Activated naive CD4-positive, alpha-beta T cell treated with anti-CD3 and anti-CD28 coated beads, Interleukin-2, amount 50 U/mL, for 24 hours (primary cell): Measurements from ENCODE around the gene CD109.

ENCODE experiments used
- H3K27ac Mint-ChIP-seq: one replicate; pipeline ENCODE4 v1.8.0; 2021; ENCODE audit warnings: mild to moderate bottlenecking, mixed read lengths
- H3K27me3 Mint-ChIP-seq: one replicate; pipeline ENCODE4 v1.8.0; 2021; ENCODE audit warnings: mixed read lengths
- H3K36me3 Mint-ChIP-seq: one replicate; pipeline ENCODE4 v1.8.0; 2021; ENCODE audit warnings: mixed read lengths
- H3K4me1 Mint-ChIP-seq: one replicate; pipeline ENCODE4 v1.8.0; 2021; ENCODE audit warnings: mixed read lengths
- H3K4me3 Mint-ChIP-seq: one replicate; pipeline ENCODE4 v1.8.0; 2021; ENCODE audit warnings: mild to moderate bottlenecking, mixed read lengths
- H3K9me3 Mint-ChIP-seq: one replicate; pipeline ENCODE4 v1.8.0; 2021; ENCODE audit warnings: mixed read lengths

Gene CD109

GRCh38 chr6:73695619-73696421 is at the start of gene CD109:
CD109 (plus strand) TSS chr6:73696203; CDS start chr6:73696216, 13 bp downstream.
- H3K9me3 Mint-ChIP-seq, result peaks cover 7% of the 10 kb centered on the region
- peak within 1 kb of the TSS; percentile 92 for H3K4me3 Mint-ChIP-seq
- peak within 1 kb of the TSS; percentile 98 for H3K27ac Mint-ChIP-seq
- peaks cover 36% of the 10 kb centered on the region for H3K4me1 Mint-ChIP-seq
- peaks cover 17% of the 10 kb centered on the region for H3K27me3 Mint-ChIP-seq
- peaks cover 9% of the 10 kb centered on the region for H3K36me3 Mint-ChIP-seq

DNA sequence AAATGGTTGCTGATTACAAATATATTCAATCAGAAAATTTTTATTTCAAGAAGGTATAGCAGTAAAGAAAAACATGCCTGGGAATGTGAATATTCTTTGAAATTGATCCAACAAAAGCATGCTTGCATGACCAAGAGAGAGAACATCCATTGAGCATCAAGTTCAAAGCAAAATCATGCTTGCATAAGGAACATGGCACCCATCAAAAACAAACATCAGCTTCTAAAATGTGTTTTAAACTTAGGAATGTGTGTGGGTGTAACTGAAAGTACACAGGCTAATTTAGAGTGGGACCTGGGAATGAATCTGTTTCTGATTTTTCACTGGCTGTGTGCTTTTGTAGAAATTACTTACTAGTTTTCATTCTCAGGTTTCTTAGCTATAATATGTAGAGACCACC is 47.8 kb upstream of the CD109 start:
- peaks cover 4% of the 10 kb centered on the region for H3K36me3 Mint-ChIP-seq
- no peak overlapping the region for H3K4me3 Mint-ChIP-seq
- no peaks in the 10 kb centered on the region for H3K9me3 Mint-ChIP-seq
- H3K4me1 Mint-ChIP-seq, result peaks cover 35% of the 10 kb centered on the region
- H3K27ac Mint-ChIP-seq, result no peak overlapping the region
- no peaks in the 10 kb centered on the region for H3K27me3 Mint-ChIP-seq

GRCh38 chr6:73649783-73650182 is 46.2 kb upstream of the CD109 start:
- peaks cover 4% of the 10 kb centered on the region for H3K36me3 Mint-ChIP-seq
- H3K27me3 Mint-ChIP-seq, result no peaks in the 10 kb centered on the region
- H3K27ac Mint-ChIP-seq, result no peak overlapping the region
- H3K4me3 Mint-ChIP-seq, result no peak overlapping the region
- no peaks in the 10 kb centered on the region for H3K9me3 Mint-ChIP-seq
- H3K4me1 Mint-ChIP-seq, result peaks cover 42% of the 10 kb centered on the region

- Mint-ChIP-seq H3K36me3 (peaks cover 4% of the 10 kb centered on the region), H3K27me3 (no peaks in the 10 kb centered on the region), H3K4me1 (peaks cover 43% of the 10 kb centered on the region), H3K9me3 (no peaks in the 10 kb centered on the region), H3K4me3 (peak overlapping the region; percentile 97), H3K27ac (peak overlapping the region; percentile 91)
Observed at GRCh38 chr6:73652637-73653570, 43.1 kb upstream of the CD109 start.

DNA sequence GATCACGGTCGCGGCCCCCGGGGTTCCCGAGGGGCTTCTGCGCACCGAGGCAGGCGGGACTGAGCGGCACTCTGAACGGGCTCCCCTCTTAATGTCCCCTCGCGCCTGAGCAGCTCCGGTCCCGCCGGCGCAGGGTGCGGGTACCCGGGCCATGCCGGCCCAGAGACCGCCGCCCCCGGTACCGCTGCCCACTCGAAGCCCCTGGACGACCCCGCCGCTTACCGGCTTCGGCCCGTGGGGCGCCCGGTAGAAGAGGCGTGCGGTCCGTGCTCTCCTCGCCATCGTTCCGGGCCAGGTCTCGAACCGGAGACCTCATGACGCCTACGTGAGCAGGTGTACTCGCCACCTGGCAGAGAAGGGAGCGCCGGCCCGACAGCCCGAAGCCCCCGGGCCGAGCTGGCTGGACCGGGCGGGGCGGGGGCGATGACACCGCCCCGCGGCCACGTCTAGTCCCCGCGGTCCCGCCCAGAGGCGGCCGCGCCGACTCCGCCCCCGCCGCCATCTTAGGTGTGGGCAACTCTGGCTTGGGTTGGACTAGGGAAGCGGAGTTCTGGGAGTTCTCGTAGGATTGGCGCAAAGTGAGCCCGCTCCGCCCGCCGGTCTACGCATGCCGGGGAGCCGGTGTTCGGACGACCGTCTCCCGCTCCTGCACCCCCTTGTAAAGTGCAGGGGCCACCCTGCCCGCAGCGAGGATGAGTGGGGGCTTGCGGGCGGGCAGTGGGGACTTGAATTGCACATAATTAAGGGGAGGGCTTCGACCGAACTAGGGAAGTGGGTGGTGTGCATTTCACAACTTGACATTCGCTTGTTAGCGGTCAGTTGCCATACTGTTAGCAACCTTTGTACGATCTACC is 42.2 kb upstream of the CD109 start, which contains the start of gene SLC17A5:
SLC17A5 (minus strand) TSS at position 422 of the 854 bp plus-strand sequence; CDS start at position 316, 106 bp downstream.
- H3K27ac Mint-ChIP-seq, result peak within 1 kb of the TSS; percentile 97
- H3K4me1 Mint-ChIP-seq, result peaks cover 45% of the 10 kb centered on the region
- no peaks in the 10 kb centered on the region for H3K9me3 Mint-ChIP-seq
- H3K27me3 Mint-ChIP-seq, result no peaks in the 10 kb centered on the region
- peak within 1 kb of the TSS; percentile 98 for H3K4me3 Mint-ChIP-seq
- peaks cover 4% of the 10 kb centered on the region for H3K36me3 Mint-ChIP-seq

DNA sequence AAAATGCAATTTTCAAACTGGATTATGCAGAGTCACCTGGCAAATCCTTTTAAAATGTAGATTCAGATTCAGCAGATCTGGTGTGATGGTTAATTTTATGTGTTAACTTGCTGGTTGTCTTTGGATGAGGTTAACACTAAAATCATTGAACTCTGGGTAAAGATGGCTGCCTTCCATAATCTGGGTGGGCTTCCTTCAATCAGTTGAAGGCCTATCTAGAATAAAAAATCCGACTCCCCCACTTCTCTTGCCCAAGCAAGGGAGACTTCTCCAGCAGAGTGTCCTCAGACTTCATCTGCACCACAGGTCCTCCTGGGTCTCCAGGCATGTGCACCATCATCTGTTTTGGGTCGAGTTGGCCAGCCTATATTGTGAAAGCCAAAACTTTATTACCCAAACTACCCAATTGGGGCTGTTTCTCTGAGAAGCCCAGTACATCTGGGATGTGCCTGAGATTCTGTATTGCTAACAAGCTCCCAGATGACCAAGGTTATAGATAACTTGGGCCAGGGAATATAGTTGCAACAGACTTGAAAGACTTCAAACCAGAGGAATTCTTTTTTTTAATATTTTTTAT is 40.6 kb upstream of the CD109 start:
- Mint-ChIP-seq H3K27me3 (no peaks in the 10 kb centered on the region), H3K4me3 (peak overlapping the region; percentile 50), H3K27ac (no peak overlapping the region), H3K9me3 (no peaks in the 10 kb centered on the region), H3K36me3 (no peaks in the 10 kb centered on the region), H3K4me1 (peaks cover 41% of the 10 kb centered on the region)

- no peaks in the 10 kb centered on the region for H3K9me3 Mint-ChIP-seq
- peak overlapping the region; percentile 33 for H3K27ac Mint-ChIP-seq
- no peaks in the 10 kb centered on the region for H3K36me3 Mint-ChIP-seq
- H3K4me3 Mint-ChIP-seq, result no peak overlapping the region
- H3K4me1 Mint-ChIP-seq, result peaks cover 38% of the 10 kb centered on the region
- H3K27me3 Mint-ChIP-seq, result no peaks in the 10 kb centered on the region
Observed at GRCh38 chr6:73656531-73657145, 39.4 kb upstream of the CD109 start.

DNA sequence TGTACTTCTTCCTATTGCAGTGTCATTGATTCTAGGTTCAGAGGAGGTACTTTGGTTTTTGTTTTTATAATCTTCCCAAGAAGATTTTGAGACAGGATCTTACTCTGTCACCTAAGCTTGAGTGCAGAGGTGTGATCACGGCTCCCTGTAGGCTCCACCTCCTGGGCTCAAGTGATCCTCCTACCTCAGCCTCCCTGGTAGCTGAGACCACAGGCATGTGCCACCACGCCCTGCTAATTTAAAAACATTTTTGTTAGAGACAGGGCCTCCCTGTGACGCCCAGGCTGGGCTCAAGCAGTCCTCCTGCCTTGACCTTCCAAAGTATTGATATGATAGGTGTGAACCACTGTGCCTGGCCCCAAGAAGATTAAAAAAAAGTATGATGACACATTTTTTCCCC is 38.8 kb upstream of the CD109 start:
- Mint-ChIP-seq H3K4me1 (peaks cover 34% of the 10 kb centered on the region), H3K27ac (peak overlapping the region; percentile 33), H3K9me3 (no peaks in the 10 kb centered on the region), H3K36me3 (no peaks in the 10 kb centered on the region), H3K27me3 (no peaks in the 10 kb centered on the region), H3K4me3 (no peak overlapping the region)

- H3K27ac Mint-ChIP-seq, result no peak overlapping the region
- peaks cover 3% of the 10 kb centered on the region for H3K27me3 Mint-ChIP-seq
- no peak overlapping the region for H3K4me3 Mint-ChIP-seq
- no peaks in the 10 kb centered on the region for H3K9me3 Mint-ChIP-seq
- no peaks in the 10 kb centered on the region for H3K4me1 Mint-ChIP-seq
- H3K36me3 Mint-ChIP-seq, result no peaks in the 10 kb centered on the region
Observed at GRCh38 chr6:73664701-73665100, 31.3 kb upstream of the CD109 start.

DNA sequence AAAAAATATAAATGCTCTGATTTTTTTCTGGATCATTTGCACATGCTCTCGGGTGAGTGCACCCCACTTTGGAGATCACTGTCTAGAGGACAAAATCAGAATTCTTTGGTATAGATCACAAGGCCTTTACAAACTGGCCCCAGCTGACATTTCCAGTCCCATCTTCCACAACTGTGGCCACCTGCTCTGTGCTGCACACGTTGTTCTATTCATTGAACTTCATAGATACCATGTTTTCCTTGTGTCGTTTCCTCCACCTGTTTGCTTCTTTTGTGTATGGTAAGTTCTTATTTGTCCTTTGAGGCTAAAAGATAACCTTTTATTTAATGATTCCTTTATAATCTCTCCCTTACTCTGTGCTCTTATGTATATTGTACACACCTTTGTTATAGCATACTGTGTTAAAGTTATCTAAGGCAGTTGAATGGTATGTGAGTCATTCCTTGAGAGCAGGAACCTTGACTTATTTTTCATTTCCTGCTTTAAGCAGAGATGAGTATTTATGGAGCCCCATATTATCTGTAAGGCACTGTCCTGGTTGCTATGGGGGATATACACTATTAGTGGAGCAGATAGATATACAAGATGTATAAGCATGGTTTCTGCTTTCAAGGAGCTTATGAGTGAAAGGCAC is 30.2 kb upstream of the CD109 start:
- Mint-ChIP-seq H3K9me3 (no peaks in the 10 kb centered on the region), H3K4me1 (no peaks in the 10 kb centered on the region), H3K27ac (no peak overlapping the region), H3K27me3 (peaks cover 7% of the 10 kb centered on the region), H3K36me3 (no peaks in the 10 kb centered on the region), H3K4me3 (no peak overlapping the region)

- Mint-ChIP-seq H3K9me3 (no peaks in the 10 kb centered on the region), H3K27ac (no peak overlapping the region)
Observed at GRCh38 chr6:73666393-73666792, 29.6 kb upstream of the CD109 start.

GRCh38 chr6:73667798-73668197 is 28.2 kb upstream of the CD109 start:
- Mint-ChIP-seq H3K27me3 (peaks cover 15% of the 10 kb centered on the region), H3K4me3 (no peak overlapping the region), H3K36me3 (no peaks in the 10 kb centered on the region), H3K4me1 (no peaks in the 10 kb centered on the region), H3K9me3 (no peaks in the 10 kb centered on the region), H3K27ac (no peak overlapping the region)

More at GRCh38 chr6:73666393-73666792, 29.6 kb upstream of the CD109 start:
- Mint-ChIP-seq H3K36me3 (no peaks in the 10 kb centered on the region), H3K27me3 (peaks cover 8% of the 10 kb centered on the region), H3K4me1 (no peaks in the 10 kb centered on the region), H3K4me3 (no peak overlapping the region)

DNA sequence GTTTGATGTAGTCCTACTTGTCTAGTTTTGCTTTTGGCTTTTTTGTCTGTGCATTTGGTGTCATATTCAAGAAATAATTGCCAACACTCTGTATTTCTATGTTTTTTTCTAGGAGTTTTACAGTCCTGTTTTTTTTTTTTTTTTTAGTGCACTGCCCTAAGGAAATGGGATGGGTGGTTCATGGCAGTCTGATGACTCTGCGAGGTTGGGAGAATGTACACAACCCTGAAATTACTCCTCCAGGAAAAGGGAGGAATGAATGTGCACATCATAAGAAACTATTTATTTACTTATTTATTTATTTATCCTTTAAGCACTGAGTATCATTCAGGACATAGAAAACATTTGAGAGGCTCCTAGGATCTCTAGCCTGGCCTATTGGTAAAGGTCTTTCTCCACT is 27.0 kb upstream of the CD109 start:
- no peak overlapping the region for H3K27ac Mint-ChIP-seq
- H3K9me3 Mint-ChIP-seq, result no peaks in the 10 kb centered on the region
- H3K36me3 Mint-ChIP-seq, result no peaks in the 10 kb centered on the region
- no peaks in the 10 kb centered on the region for H3K4me1 Mint-ChIP-seq
- no peak overlapping the region for H3K4me3 Mint-ChIP-seq
- H3K27me3 Mint-ChIP-seq, result peaks cover 15% of the 10 kb centered on the region
